GM19240 (cell line): ENCODE results near the gene SLFN12L.
"Not testable (repeated sequence)": the region's sequence is repeated elsewhere in the genome, so short reads cannot be mapped to it uniquely, and the experiment has no call there.

Source experiments
- DNase-seq: peaks from one replicate; pipeline ENCODE4 v3.0.0; 2011; ENCODE audit warnings: low spot score; ENCODE audit not compliant: insufficient read length

SLFN12L gene

GRCh38 chr17:35498448-35499178, 38.9 kb downstream of the SLFN12L start:
- DNase-seq: no peak

DNA sequence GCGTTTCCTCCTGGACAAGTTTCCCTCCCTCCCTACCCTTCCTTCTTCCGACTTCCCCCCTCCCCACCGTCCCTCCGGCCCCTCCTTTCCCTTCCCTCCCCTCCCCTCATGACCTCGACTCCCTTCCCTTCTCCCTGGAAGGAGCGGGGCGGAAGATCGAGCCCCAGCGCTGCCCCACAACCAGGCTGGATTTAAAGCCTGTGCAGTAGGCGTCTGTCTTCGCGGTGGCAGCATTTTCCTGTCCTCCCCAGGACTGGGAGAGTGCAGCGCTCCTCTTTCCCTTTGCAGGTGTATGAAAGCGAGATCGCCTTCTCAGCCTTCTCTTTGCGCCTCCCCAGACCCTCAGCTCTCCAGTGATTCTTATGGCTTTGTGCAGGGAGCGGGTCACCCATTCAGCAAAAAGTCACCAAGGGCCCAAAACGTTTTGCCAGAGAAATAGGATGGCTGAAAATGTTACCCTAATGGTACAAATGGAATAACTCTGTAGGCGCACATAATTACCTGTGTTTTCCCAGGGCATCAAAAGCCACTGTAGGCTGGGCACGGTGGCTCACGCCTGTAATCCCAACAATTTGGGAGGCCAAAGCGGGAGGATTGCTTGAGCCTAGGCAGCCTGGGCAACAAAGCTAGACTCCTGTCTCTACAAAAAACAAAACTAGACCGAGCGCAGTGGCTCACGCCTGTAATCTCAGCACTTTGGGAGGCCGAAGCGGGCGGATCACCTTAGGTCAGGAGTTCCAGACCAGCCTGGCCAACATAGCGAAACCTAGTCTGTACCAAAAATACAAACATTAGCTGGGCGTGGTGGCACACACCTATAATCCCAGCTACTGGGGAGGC, 40.8 kb downstream of the SLFN12L start:
- DNase-seq: no peak

GRCh38 chr17:35493040-35493439, 44.4 kb downstream of the SLFN12L start:
- no peak for DNase-seq

DNA sequence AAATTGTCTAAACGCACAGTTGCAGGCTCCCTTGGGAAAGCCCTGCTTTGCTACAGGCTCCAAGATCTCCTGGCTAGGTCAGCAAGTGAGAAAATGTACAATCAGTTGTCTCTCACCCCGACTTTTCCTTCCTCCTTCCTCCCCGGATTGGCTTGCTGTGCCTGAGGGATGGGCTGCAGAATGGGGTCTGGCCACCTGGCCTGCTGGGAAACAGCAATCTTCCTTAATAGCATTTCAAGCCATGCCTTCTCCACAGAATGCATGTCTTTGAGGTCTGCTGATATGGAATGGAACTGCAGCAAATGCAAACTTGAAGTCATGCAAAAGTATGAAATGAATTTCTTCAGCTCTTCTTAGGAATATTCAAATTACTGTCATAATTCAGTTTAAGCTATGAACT, 46.1 kb downstream of the SLFN12L start:
- no peak for DNase-seq

- no peak for DNase-seq
These were observed 47.5 kb downstream of the SLFN12L start for GRCh38 chr17:35489944-35490343.

DNA sequence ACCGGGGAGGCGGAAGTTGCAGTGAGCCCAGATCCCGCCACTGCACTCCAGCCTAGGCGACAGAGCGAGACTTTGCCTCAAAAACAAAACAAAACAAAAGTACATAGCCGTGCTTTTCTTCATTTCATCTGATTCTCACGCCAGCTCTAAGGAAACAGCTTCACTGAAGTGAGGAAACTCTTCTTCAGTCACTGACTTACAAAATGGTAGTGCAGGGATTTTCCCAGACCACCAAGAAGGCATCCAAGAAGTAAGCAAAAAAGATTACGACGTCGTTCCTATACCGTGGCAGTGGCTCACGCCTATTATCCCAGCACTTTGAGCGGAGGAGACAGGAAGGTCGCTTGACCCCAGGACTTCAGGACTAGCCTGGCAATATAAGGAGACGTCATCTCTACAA, 48.5 kb downstream of the SLFN12L start:
- no peak for DNase-seq

GRCh38 chr17:35486920-35487732, 50.4 kb downstream of the SLFN12L start:
- DNase-seq: peak; percentile 63

DNA sequence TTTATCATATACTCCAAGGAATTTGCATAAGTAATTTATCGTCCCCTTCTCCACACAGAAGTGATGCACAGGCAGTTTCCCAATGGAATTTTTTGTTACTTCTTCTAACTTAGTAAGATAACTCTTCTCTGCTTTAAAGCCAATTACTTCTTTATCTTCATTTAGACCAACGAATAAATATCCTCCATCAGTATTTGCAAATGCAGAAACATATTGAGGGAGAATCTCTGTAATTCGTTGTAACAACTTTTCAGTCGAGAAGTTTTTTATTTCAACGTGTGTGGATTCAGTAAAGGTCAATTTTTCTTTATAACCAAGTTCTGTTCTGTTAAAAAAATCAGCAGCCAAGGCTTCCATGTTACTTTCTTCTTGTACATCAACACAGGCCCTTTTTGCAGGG, 58.2 kb downstream of the SLFN12L start:
- DNase-seq: no peak

- DNase-seq: no peak
These were observed 60.2 kb downstream of the SLFN12L start for GRCh38 chr17:35477248-35477647.

- DNase-seq: no peak
These were observed 61.1 kb downstream of the SLFN12L start for GRCh38 chr17:35476283-35476820.

DNA sequence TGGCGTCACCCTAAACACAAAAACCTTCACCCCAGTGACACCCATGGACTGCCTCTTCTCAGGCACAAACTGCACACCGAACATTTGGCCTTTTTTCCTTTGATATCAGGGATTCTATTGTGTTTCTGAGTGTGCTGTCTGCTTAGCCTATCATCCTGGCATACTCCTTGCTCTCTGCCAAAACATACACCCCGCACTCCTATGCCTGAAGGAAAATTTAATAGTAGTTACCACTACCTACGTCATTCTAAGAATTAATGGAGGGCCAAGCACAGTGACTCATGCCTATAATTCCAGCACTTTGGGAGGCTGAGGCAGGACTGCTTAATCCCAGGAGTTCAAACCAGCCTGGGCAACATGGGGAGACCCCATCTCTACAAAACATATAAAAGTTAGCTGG, 69.0 kb downstream of the SLFN12L start:
- DNase-seq: no peak

- DNase-seq: no peak
These were observed 69.7 kb downstream of the SLFN12L start for GRCh38 chr17:35467824-35468223.

GRCh38 chr17:35460354-35460851, 77.1 kb downstream of the SLFN12L start:
- peak; percentile 64 for DNase-seq

- not testable (repeated sequence) for DNase-seq
These were observed 83.4 kb downstream of the SLFN12L start for GRCh38 chr17:35454035-35454434.

DNA sequence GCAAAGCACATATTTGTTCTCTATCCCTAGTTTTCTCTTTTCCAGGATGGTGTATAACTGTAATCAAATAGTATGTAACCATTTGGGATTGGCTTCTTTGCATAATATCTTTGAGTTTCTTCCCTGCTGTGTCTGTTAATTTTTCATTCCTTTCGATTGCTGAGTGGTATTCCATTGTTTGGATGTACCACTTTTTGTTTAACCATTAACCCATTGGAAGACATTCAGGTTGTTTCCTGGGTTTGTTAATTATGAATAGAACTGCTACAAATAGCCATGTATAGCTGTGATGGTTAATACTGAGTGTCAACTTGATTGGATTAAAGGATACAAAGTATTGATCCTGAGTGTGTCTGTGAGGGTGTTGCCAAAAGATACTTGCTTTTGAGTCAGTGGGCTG, 84.3 kb downstream of the SLFN12L start:
- no peak for DNase-seq

DNA sequence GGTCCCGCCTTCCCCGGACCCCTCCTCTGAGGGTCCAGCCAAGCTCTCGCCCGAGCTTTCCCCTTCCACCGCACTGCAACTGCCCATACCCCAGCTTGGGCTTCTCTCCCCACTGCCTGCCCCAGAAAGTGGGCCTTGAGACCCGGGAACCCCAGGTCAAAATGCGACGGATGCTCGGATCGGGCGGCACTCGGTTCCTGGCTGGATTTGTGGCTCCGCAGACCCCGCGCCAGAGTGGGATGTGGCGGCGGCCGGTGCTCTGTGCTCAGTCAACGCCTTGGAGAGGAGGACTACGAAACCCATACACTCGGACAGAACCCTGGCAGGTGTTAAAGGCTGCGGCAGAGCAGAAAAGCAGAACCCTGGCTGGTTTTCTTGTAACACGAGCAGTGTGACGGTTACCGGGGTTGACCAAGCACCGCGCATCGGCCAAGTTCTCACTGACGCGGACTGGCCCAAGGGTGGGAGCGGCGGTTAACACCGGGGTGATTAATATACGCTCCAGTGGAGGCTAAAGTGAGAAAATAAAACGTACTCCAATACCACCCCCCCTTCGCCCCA, 88.0 kb downstream of the SLFN12L start:
- DNase-seq: no peak

GRCh38 chr17:35448899-35449227, 88.6 kb downstream of the SLFN12L start:
- no peak for DNase-seq

GRCh38 chr17:35448214-35448898, 89.1 kb downstream of the SLFN12L start, which contains the start of gene SLFN13:
Gene SLFN13 (minus strand): TSS chr17:35448766. CDS start chr17:35445680, 3,086 bp downstream.
- DNase-seq: peak; percentile 59

DNA sequence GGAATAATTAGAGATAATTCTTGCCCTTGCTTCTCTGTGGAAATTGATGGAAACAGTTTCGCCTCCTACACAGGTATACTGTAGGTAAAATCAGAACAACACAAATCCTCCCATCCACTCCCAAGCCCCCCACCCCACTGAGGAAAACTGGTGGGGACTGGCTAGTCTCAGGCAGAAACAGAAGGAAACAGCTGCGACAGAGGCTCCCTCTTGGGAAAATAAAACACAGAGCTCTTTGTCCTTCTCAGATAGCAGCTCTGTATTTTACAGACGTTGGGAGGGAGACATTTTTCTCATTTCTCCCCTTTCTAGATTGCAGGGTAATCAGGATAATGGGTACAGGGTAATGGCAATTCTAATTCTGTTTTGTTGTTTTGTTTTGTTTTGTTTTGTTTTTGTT, 90.0 kb downstream of the SLFN12L start:
- no peak for DNase-seq

GRCh38 chr17:35438433-35438832, 99.0 kb downstream of the SLFN12L start:
- DNase-seq: no peak
